IPS-15b (cell line): ENCODE measurements around the gene DOK6.

ENCODE experiments used
- H3K27me3 ChIP-seq: one replicate; pipeline ENCODE4 v1.6.1; 2013; ENCODE audit warnings: low read length; ENCODE audit not compliant: control insufficient read depth, insufficient read depth
- H3K36me3 ChIP-seq: one replicate; pipeline ENCODE4 v1.6.1; 2013; ENCODE audit warnings: low read length; ENCODE audit not compliant: control insufficient read depth, insufficient read depth
- H3K4me1 ChIP-seq: one replicate; pipeline ENCODE4 v1.6.1; 2013; ENCODE audit warnings: mild to moderate bottlenecking, low read length; ENCODE audit not compliant: control insufficient read depth, insufficient read depth
- H3K4me3 ChIP-seq: one replicate; pipeline ENCODE4 v1.5.1; 2013; ENCODE audit warnings: low read depth, low read length
- H3K9ac ChIP-seq: one replicate; pipeline ENCODE4 v1.6.1; 2013; ENCODE audit warnings: low read depth, mild to moderate bottlenecking, low read length
- H3K9me3 ChIP-seq: one replicate; pipeline ENCODE4 v1.6.1; 2013; ENCODE audit warnings: mild to moderate bottlenecking, low read length; ENCODE audit not compliant: control insufficient read depth, insufficient read depth

Gene DOK6

GRCh38 chr18:69628774-69629359, 228.2 kb downstream of the DOK6 start:
- Histone ChIP-seq H3K4me1 (no peaks in the 10 kb centered on the region), H3K36me3 (no peaks in the 10 kb centered on the region), H3K9me3 (no peaks in the 10 kb centered on the region), H3K27me3 (no peaks in the 10 kb centered on the region), H3K9ac (no peak overlapping the region), H3K4me3 (no peak overlapping the region)

- no peaks in the 10 kb centered on the region for H3K27me3 ChIP-seq
- H3K4me1 ChIP-seq, result no peaks in the 10 kb centered on the region
- H3K9ac ChIP-seq, result no peak overlapping the region
- no peak overlapping the region for H3K4me3 ChIP-seq
- no peaks in the 10 kb centered on the region for H3K36me3 ChIP-seq
- H3K9me3 ChIP-seq, result no peaks in the 10 kb centered on the region
These were observed 230.6 kb downstream of the DOK6 start for GRCh38 chr18:69631281-69631680.

- H3K9me3 ChIP-seq, result no peaks in the 10 kb centered on the region
- no peaks in the 10 kb centered on the region for H3K4me1 ChIP-seq
- H3K36me3 ChIP-seq, result no peaks in the 10 kb centered on the region
- H3K27me3 ChIP-seq, result no peaks in the 10 kb centered on the region
- no peak overlapping the region for H3K9ac ChIP-seq
- H3K4me3 ChIP-seq, result no peak overlapping the region
These were observed 234.8 kb downstream of the DOK6 start for GRCh38 chr18:69635482-69635881.

GRCh38 chr18:69636529-69637301, 236.0 kb downstream of the DOK6 start:
- H3K4me1 ChIP-seq, result no peaks in the 10 kb centered on the region
- no peaks in the 10 kb centered on the region for H3K27me3 ChIP-seq
- H3K9ac ChIP-seq, result no peak overlapping the region
- no peaks in the 10 kb centered on the region for H3K9me3 ChIP-seq
- no peaks in the 10 kb centered on the region for H3K36me3 ChIP-seq
- no peak overlapping the region for H3K4me3 ChIP-seq

- no peaks in the 10 kb centered on the region for H3K27me3 ChIP-seq
- no peak overlapping the region for H3K4me3 ChIP-seq
- H3K36me3 ChIP-seq, result no peaks in the 10 kb centered on the region
- no peaks in the 10 kb centered on the region for H3K9me3 ChIP-seq
- H3K4me1 ChIP-seq, result no peaks in the 10 kb centered on the region
- H3K9ac ChIP-seq, result no peak overlapping the region
These were observed 237.4 kb downstream of the DOK6 start for GRCh38 chr18:69638056-69638455.

GRCh38 chr18:69647702-69648101, 247.0 kb downstream of the DOK6 start:
- Histone ChIP-seq H3K9me3 (no peaks in the 10 kb centered on the region), H3K9ac (no peak overlapping the region), H3K36me3 (no peaks in the 10 kb centered on the region), H3K27me3 (no peaks in the 10 kb centered on the region), H3K4me3 (no peak overlapping the region), H3K4me1 (no peaks in the 10 kb centered on the region)

GRCh38 chr18:69648486-69648885, 247.8 kb downstream of the DOK6 start:
- no peaks in the 10 kb centered on the region for H3K4me1 ChIP-seq
- no peaks in the 10 kb centered on the region for H3K9me3 ChIP-seq
- no peak overlapping the region for H3K9ac ChIP-seq
- no peaks in the 10 kb centered on the region for H3K36me3 ChIP-seq
- no peaks in the 10 kb centered on the region for H3K27me3 ChIP-seq
- H3K4me3 ChIP-seq, result no peak overlapping the region

GRCh38 chr18:69649684-69650083, 249.0 kb downstream of the DOK6 start:
- H3K4me3 ChIP-seq, result no peak overlapping the region
- no peaks in the 10 kb centered on the region for H3K27me3 ChIP-seq
- H3K9ac ChIP-seq, result no peak overlapping the region
- no peaks in the 10 kb centered on the region for H3K4me1 ChIP-seq
- no peaks in the 10 kb centered on the region for H3K36me3 ChIP-seq
- no peaks in the 10 kb centered on the region for H3K9me3 ChIP-seq

GRCh38 chr18:69651243-69651642, 250.6 kb downstream of the DOK6 start:
- no peaks in the 10 kb centered on the region for H3K36me3 ChIP-seq

GRCh38 chr18:69655816-69656215, 255.1 kb downstream of the DOK6 start:
- Histone ChIP-seq H3K36me3 (no peaks in the 10 kb centered on the region), H3K9ac (no peak overlapping the region), H3K4me3 (no peak overlapping the region)

More at GRCh38 chr18:69651243-69651642, 250.6 kb downstream of the DOK6 start:
- H3K9ac ChIP-seq, result no peak overlapping the region
- H3K4me1 ChIP-seq, result no peaks in the 10 kb centered on the region
- no peak overlapping the region for H3K4me3 ChIP-seq
- no peaks in the 10 kb centered on the region for H3K9me3 ChIP-seq
- no peaks in the 10 kb centered on the region for H3K27me3 ChIP-seq

GRCh38 chr18:69658103-69658502, 257.4 kb downstream of the DOK6 start:
- Histone ChIP-seq H3K27me3 (no peaks in the 10 kb centered on the region), H3K4me3 (no peak overlapping the region), H3K9me3 (no peaks in the 10 kb centered on the region), H3K4me1 (no peaks in the 10 kb centered on the region), H3K9ac (no peak overlapping the region), H3K36me3 (no peaks in the 10 kb centered on the region)

More at GRCh38 chr18:69655816-69656215, 255.1 kb downstream of the DOK6 start:
- H3K4me1 ChIP-seq, result no peaks in the 10 kb centered on the region
- H3K27me3 ChIP-seq, result no peaks in the 10 kb centered on the region
- no peaks in the 10 kb centered on the region for H3K9me3 ChIP-seq

- Histone ChIP-seq H3K4me3 (no peak overlapping the region), H3K27me3 (no peaks in the 10 kb centered on the region), H3K4me1 (peaks cover 3% of the 10 kb centered on the region), H3K9ac (no peak overlapping the region), H3K9me3 (no peaks in the 10 kb centered on the region), H3K36me3 (no peaks in the 10 kb centered on the region)
These were observed 258.0 kb downstream of the DOK6 start for GRCh38 chr18:69658685-69659084.
